Inflammatory macrophage (primary cell): ENCODE data around the gene UBR3.
A peak's percentile ranks its signal among the peaks of the same experiment; 100 is the strongest.
"Not testable (repeated sequence)": the region's sequence is repeated elsewhere in the genome, so short reads cannot be mapped to it uniquely, and the experiment has no call there.

Experiments used
- DNase-seq, 2 donors: peaks; one replicate each; pipeline ENCODE4 v3.0.0-alpha.2; 2020 to 2022

Gene UBR3

DNA sequence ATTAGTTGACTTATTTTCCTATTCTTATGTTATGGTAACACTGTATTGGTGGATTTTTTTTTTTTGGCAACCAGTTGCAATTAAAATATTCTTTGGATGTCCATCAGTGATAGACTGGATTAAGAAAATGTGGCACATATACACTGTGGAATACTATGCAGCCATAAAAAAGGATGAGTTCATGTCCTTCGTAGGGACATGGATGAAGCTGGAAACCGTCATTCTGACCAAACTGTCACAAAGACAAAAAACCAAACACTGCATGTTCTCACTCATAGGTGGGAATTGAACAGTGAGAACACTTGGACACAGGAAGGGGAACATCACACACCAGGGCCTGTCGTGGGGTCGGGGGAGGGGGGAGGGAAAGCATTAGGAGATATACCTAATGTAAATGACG lies 130.0 kb downstream of the UBR3 start:
- not testable (repeated sequence) for DNase-seq

DNA sequence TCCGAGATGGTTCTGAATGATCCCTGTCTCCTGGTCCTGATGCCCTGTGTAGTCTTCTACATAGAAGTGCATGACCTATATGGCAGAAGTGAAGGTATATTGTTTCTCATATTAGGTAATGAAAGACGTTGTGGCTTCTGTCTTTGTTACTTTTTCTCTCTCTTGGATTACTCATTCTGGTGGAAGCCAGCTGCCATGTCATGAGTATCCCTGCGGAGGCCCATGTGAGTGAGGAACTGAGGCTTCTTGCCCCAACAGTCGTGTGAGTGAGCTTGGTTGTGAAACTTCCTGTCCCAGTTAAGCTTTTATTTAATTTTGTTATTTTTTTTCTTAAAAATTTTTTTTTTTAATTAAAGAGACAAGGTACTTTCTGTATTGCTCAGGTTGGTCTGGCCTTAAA lies 134.7 kb downstream of the UBR3 start:
- peak; percentile 88 to 93 for DNase-seq

DNA sequence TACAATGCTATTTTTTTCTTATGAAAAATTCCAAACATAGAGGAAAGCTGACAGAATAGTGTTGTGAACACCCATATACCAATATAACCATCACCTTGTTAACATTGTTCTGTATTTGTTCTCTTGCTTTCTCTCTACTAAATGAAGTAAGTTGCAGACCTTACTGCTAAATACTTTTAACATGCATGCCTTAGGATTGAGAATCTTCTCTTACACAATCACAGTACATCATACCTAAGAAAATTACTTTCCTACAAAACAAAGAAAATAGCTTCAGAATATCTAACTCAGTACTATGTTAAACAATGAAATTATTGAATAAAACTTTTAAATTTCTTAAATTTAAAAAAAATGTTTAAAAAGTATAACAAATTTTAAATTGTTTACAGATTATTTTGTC lies 136.5 kb downstream of the UBR3 start:
- no peak for DNase-seq

DNA sequence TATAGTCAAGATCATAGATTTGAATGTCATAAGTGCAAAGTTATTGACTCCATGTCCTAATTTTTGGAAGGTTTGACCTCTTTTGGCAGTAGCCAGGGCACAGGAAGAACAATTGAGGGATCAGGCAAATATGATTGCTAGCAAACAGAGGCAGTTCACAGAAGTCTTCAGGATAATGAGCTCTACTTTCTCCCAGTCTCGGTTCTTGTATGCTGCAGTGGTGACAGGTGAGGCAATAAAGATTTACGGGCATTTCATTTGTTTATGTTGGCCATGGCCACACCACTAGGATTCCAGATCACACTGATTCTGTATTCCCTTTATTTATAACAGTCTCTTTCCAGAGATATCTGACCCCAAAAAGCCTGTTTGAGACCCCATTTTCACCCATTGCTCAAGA lies 137.5 kb downstream of the UBR3 start:
- no peak for DNase-seq

DNA sequence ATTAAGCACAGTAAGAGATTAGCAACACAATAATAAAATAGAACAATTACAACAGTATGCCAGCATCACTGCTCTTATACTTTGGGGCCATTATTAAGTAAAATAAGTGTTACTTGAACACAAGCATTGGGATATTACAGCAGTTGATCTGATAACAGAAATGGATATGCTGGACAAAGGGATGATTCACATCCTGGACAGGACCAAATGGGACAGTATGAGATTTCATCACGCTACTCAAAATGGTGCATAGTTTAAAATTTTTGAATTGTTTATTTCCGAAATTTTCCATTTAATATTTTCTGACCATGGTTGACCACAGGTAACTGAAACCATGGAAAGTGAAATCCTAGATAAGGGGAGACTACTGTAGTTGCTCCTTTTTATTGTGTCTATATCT lies 138.2 kb downstream of the UBR3 start:
- DNase-seq = no peak

DNA sequence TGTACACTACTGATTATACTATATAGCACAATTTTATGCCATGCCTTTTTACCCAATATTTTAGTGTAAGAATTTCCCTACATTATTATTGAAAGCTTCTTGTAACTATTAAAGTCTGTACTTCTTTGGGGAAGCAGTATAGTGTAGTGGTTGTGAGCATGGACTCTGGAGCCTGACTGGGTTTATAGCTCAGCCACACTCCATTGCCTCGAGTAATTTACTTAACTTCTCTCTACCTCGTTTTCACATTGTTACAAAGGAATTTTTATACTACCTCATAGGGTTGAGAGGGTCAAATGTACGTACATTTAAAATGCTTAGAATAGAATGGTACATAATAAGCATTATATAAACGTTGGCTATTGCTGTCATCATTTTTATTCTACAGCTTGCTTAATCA lies 139.2 kb downstream of the UBR3 start:
- no peak for DNase-seq

DNA sequence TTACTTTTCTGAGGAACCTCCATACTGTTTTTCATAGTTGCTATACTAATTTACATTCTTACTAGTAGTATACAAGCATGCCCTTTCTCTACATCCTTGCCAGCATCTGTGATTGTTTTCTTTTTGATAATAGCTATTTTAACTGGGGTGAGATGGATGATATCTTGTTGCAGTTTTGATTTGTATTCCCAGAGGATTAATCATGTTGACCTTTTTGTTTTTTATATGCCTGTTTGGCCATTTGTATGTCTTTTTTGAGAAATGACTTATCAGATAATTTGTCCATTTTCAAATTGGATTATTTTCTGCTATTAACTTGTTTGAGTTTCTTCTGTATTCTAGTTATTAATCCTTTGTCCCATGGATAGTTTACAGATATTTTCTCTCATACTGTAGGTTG lies 141.5 kb downstream of the UBR3 start:
- no peak for DNase-seq

DNA sequence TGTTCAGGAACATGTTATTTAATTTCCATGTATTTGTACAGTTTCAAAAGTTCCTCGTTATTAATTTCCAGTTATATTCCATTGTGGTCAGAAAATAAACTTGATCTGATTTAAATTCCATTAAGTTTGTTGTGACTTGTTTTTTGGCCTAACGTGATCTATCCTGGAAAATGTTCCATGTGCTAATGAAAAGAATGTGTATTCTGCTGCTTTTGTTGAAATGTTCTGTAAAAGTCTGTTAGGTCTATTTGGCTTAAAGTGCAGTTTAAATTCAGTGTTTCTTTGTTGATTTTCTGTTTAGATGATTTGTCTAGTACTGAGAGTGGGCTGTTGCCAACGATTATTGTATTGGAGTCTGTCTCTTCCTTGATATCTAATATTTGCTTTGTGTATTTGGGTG lies 148.0 kb downstream of the UBR3 start:
- no peak for DNase-seq

DNA sequence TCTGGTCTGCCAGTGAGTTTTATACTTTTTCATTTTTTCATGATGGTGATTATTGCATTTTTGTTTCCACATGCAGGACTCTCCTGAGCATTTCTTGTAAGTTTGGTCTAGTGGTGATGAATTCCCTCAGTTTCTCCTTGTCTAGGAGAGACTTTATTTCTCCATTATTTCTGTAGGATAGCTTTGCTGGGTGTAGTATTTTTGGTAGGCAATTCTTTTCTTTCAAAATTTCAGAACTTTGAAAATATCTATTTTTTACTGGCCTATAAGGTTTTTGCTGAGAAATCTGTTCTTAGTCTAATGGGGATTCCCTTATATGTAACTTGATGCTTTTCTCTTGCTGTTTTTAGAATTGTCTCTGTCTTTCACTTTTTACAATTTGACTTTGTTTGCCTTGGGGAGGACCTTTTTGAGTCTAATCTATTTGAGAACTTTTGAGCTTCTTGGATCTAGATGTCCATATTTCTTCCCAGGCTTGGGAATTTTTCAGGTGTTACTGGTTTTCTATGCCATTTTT lies 149.1 kb downstream of the UBR3 start:
- DNase-seq = no peak

DNA sequence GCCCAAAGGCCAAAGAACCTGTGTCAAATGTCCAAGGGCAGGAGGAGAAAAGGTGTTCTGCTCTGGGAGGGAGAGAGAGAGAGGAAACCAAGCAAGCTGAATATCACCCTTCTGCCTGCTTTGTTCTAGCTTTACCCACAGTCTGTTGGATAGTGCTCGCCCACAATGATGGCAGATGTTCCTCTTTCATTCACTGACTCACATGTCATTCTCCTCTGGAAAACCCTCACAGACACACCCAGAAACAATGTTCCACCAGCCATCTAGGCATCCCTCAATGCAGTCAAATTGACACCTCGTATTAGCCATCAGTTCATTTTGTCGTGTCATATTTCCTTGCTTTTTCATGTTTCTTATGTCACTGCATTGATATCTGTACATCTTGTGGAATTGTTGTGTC lies 150.3 kb downstream of the UBR3 start:
- peak; percentile 61 to 66 for DNase-seq

DNA sequence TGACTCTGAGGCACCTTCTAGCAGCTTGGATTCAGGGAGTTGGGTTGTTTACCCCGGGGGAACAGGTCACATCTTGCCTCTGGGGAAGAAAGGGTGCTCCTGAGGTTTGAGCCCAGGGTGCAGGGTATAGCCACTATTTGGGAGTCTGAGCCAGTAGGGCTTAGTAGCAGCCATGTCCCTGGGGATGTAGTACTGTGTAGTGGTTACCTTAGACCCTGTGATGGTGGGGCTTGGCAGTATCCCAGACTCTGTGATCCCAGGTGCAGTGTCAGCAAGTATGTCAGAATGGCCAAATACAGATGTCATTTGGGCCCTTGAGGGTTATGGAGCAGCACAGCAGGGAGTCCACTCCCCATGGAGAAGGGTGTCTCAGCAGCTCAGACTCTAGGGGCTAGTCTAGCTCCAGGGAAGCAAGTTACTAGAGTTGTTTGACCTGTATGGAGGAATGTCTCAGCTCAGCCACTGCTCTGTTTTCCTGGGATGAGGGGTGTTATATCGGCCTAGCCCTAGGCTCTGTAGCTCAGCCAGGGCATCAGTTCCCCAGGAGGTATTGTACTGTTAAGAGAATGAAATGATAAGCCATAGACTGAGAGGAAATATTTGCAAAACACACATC lies 151.3 kb downstream of the UBR3 start:
- DNase-seq = no peak

DNA sequence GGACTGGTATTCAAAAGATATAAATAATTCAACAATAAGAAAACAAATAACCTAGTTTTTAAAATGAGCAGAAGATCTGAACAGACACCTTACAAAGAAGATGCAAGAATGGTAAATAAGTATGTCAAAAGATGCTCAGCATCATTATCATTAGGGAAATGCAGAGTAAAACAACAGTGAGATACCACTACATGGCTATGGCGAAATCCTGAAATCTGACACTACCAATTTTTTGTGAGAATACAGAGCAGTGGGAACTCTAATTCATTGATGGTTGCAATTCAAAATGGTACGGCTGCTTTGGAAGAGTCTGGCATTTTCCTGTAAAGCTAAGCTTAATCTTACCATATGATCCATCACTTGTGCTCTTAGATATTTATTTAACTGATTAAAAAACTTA lies 151.8 kb downstream of the UBR3 start:
- no peak for DNase-seq

DNA sequence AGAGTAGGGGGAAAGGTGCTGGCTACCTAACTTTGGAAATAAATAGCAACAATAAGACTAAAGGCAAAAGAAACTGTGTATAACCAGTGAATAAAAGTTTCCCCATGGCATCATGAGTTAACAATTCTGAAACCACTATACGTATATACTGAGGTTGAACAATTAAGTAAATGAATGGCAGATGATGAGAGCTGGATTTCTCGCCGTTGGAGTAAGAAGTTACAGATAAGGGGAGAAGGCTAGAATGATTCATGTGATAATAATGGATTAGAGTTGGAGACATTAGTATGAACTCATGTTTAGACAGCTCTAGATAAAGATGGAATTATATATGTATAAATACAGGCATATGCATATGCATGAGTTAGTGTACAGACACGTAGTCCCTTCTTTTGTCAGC lies 152.7 kb downstream of the UBR3 start:
- no peak for DNase-seq

DNA sequence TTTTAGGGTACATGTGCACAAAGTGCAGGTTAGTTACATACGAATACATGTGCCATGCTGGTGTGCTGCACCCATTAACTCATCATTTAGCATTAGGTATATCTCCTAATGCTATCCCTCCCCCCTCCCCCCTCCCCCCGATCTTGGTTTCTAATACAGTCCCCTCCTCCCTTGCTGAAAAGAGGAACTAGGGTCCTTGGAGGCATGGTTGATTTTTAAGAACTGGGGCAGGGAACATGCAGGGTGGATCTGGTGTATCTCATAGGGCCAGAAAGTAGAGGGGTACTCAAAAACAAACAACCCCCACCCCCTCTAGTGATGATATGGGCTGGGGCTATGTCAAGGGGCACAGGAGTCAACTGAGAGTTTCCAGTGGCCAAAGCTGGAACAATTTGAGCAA lies 153.4 kb downstream of the UBR3 start:
- DNase-seq = no peak

DNA sequence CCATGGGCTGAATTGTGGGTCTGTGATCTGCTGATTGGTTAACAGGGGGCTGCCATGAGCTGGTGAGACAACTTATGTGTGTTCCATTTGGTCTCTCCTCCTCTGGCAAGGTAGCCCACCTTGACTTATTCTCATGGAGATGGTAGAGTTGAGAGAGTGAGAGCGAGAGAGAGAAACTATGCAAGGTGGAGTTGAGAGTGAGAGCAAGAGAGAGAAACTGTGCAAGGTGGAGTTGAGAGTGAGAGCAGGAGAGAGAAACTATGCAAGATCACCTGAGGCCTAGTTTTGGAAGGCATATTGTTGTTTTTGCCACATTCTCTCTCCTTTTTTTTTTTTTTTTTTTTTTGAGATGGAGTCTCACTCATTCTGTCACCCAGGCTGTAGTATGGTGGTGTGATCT lies 155.7 kb downstream of the UBR3 start:
- no peak for DNase-seq

DNA sequence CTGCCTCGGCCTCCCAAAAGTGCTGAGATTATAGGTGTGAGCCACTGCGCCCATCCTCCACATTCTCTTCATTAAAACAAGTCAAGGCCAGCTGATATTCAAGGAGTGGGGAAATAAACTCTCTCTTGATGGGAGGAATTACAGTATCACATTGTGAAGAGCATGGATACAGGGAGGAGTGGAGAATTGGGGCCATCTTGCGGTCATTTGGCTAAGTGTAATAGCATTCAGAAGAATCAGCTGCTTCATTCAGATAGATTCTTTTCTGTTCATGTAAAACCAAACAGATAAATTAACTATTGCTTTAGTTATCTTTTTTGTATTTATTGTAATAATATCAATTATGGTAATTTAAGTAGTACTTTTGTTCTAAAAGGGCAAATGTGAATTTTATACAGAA lies 156.3 kb downstream of the UBR3 start:
- no peak for DNase-seq

DNA sequence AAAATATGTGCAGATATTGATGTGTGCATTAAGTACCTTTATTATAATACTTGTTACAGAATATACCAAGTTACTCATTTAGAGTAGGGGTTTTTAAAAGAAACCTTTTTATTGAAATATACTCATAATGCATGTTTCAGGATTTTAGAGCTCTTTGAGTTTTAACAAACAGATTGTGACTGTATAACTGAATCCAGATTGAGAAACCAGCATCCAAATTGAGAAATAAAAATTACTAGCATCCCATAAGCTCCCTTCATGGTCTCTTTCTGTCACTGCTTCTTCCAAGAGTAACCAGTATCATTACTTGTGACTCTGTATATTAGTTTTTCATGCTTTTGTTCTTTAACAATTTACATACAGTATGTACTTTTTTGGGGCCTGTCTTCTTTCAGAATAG lies 156.9 kb downstream of the UBR3 start:
- no peak for DNase-seq

DNA sequence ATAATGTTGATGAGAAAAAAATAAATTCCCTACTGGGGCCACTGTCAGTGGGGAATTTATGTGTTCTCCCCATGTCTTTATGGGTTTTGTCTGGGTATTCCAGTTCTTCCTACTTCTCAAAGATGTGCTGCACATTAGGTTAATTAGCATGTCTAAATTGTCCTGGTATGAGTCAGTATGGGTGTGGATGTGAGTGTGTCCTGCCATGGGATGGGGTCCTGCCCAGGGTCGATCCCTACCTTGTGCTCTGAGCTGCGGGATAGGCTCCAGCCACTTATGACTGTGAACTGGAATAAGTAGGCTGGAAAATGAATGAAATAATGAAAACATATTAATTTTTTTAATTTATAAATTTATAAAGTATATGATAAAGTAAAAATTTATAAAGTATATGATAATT lies 167.5 kb downstream of the UBR3 start:
- DNase-seq = no peak

DNA sequence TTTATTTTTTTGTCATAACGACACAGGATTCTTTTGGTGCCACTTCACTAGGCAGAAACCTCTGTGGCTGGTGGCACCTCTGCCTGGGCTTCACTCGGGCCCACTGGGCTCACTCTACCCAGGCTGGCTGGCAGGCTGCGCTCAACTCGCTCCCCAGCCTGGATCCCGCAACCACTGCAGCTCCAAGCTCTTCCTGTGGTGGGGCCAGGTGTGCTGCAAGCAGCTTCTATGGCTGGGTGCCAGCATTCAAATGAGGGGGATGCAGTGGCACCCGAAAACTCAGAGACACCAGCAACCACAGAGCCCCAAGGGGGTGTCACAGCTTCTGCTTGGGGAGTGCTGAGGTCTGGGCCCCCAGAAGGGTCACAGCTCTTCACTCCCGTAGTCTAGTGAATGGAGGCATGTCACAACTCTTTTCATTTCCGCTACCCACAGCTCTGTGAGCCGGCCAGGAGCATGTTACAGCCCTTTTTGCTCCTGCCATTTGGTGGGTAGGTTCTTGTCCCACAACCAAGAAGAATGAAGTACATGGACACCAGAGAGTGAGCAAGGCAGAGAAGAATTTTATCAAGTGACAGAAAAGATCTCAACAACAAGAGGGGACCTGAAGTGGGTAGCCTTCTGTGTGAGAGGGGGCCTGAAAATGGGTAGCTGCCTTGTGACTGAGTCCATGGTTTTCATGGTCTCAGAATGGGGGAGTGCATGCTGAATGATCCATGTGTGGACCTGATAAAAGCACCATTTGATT lies 170.1 kb downstream of the UBR3 start:
- no peak for DNase-seq

DNA sequence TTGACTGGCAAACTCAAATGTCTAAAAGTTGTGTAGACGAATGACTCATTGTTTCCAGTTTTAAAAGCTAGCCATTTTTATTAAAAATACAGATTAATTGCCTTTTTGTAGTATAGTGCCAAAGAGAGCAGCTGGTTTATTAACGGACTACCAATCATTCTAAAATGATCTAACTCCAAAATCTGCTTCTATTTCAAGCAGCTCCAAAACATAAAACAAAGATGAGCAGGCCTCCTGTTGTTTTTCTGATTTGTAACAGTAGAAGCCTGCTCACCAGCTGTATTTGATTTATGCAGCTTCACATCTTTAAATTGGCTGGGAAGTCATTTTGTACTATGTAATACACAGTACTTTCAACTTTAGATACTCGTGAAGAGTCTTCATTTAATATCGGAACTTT lies 171.8 kb downstream of the UBR3 start:
- no peak for DNase-seq

DNA sequence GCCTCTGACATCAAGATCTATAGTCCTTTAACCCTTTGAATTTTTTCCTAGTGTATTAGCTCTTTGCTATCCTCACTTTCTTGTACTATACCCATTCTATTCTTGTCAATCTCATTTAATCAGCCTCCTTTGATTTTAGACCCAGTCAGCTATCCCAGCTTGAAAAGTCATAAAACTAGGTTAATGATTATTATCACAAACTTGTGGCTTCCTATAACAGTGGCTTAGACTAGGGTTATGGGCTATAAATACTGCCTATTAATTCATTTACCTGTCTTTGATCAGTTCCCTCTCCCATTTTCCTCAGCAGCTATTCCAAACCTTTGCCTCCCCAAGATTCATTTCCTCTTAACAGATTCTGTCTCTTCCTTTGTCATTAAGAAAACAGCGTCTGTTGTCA lies 174.8 kb downstream of the UBR3 start:
- no peak for DNase-seq

DNA sequence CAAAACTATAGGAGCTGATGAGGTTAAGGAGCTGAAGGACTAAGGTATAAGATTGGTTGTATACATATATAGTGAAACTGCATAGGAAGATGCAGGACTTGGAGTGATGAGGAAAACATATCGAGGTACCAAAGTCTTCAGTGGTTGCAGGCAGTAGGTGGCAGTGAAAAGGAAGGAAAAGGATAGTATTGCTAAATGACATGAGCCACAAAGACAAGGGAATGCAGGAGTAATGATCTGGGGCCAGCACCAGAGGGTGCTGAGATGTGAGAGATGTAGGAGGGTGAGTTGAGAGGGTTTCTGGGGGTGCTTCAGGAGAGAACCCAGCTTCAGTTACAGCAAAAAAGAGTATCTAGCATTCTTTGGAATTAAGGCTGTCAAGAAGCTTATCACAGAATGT lies 178.4 kb downstream of the UBR3 start:
- no peak for DNase-seq

DNA sequence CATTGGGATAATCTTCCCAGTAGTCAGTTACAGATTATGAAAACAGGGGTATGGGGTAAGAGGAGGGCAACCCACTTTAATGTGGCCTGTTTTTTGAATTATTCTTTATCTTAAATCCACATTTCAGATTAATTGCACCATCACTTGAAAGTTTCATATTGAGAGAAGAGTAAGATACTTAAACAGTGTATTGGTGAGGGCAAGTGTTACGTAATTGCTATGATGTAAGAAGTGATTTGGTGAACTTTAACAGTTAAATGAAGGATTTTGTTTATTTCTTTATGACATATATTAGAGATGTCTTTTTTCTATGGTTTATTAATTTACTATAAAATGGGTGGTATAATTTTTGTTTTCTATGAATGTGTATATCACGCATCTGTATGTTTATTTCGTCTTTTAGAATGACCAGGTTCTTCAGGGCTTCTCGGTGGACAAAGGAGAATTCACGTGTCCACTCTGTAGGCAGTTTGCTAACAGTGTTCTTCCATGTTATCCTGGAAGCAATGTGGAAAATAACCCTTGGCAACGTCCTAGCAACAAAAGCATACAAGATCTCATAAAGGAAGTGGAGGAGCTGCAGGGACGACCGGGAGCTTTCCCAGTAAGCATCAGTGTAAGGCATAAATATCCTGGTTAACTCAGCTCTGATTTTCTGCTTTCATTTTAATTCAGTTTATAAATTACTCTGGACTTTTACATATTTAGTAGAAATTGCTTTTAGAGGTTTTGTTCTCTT lies 179.5 kb downstream of the UBR3 start:
- peak in 1 of 2 donors; percentile 13 for DNase-seq

DNA sequence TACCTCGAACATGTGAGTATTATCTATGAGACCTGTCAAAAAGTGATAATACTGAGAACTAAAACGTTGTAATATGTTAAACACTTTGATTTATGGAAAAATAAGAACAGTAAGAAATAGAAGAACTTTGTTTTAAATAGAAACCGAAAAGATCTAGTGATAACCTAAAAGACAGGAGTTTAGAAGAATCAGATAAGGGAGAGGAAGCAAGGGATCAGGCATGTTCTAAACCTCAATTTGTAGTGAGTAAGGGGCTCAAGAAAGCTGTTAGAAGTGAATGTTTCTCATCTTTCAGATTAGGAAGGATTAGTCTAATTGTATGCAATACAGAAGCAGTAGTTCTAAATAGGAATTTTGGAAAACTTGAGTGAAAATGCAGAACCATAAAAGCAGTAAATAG lies 182.0 kb downstream of the UBR3 start:
- DNase-seq = no peak
